NCI-H2107 (cell line): ENCODE measurements around the gene RPL26.
A peak's percentile ranks its signal among the peaks of the same experiment; 100 is the strongest.

Experiments used
- DNase-seq: peaks from one replicate; lab custom pipeline; 2025; lab: John Stamatoyannopoulos, UW

Gene RPL26

GRCh38 chr17:8383143-8383822, at the start of gene RPL26:
TSS of gene RPL26 (minus strand) at chr17:8383193. CDS start at chr17:8382310, 883 bp downstream.
- DNase-seq, result peak; percentile 92

GRCh38 chr17:8430966-8431365, 48.0 kb upstream of the RPL26 start:
- no peak for DNase-seq

DNA sequence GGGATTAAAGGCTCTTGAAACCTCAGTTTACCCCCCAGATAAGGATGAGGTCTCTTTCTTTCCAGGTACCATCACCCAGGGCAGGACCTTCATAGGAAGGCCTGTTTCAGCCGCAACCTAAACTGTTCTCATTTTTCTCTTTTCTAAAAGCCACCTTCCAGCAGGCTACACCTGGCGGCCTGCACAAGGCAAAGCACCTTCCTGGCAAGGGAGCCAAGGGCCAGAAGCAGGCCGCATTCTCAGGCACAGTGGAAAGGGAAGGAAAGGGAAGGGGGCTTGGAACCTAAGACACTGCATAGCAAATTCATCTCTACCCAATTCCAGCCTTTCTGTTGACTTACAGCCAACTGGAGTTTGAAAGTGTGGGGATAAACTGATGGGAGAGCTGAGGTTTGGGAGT, 43.8 kb upstream of the RPL26 start:
- DNase-seq, result no peak

DNA sequence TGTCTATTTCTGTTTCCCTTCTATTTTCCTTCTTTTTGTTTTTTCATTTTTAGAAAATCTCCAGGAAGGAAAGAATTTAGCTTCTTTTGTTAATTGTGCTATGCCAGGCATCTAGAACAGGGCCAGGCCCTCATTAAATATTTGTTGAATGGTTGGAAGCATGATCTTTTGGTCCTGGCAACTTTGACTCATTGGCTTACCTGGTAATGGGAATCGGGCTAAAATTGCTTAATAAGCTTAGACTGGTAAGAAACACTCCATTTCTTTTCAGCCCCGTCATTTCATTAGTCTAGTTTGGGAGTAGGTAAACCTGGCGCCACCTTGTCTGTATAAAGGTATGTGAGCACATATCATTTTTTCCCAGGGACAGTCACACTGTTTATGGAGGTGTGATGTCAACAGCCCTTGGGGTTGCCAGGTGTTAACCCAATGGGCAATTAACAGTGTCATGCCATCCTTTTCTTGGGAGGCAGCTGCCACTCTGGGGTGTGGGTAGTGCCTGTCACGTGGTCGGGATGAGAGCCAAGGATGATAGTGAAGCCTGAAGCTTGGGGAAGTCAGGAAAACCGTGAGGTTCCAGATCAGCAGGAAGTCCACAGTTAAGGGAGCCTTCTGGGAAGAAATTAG, 43.2 kb upstream of the RPL26 start:
- no peak for DNase-seq

GRCh38 chr17:8421571-8421970, 38.6 kb upstream of the RPL26 start:
- no peak for DNase-seq

DNA sequence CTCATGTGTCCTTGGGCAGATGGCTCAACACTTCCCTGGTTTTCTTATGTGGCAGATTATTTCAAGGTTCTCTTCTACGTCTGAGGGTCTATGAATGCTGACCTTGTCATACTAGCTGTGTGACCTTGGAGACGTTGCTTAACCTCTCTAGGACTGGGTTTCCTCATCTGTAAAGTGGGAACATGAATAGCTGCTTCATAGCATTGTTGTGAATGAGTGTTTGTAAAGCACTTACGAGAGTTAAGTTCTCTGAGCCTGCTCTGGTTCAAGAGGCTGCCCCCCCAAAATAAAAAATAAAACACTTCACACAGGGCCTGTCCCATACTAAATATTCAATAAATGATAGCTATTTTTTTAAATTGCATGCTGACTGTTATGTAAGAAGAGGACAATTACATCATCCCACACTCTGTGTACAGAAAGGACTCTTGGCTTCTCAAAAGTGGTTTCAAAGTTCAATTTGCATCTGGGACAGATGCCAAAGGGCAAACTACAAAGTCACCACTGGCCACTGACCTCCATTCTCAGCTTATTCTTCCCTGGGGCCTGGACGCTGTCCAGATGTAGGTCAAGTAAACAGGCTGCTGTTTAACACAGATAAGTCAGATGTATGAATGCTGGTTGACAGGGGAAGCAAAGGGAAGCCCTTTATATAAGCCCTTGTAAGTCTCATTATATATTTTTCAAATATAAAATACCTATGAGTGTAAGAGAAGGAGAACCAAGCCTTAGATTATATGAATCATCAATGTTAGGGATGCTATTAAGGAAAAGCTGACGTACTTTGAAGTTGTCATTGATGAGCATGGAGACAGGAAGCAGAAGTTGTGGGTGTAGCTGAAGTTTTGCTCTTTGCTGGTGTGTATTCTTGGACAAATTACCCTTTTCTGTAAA, 37.3 kb upstream of the RPL26 start:
- no peak for DNase-seq

DNA sequence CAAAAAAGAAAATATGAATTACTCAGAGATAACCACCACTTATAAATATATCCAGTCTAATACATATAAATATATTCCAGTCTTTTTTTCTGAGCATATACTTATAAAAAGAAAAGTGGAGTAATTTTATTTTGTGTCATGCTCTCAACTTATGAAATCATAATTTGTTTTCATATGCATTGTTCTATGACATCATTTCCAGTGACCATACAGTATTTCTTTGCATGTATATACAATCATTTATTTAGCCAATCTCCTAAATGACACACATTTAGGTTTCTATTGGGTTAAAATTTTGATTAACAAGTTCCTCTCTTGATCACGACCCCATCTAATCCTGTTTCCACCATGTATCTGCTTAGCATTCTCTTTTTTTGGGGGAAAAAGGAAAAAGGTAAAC, 36.3 kb upstream of the RPL26 start:
- DNase-seq, result no peak

DNA sequence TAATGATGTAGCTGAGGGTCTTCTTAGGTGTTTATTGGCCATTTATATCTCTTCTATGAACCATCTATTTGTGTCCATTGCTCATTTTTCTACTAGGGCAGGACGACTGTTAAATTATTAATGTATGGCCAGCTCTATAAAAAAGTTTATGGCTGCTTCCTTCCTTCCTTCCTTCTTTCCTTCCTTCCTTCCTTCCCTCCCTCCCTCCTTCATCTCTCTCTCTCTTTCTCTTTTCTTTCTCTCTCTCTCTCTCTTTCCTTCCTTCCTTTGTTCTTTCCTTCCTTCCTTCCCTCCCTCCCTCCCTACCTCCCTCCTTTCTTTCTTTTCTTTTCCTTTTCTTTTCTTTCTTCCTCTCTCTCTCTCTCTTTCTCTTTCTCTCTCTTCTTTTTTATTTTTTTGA, 35.5 kb upstream of the RPL26 start:
- DNase-seq, result no peak

- no peak for DNase-seq
Observed at GRCh38 chr17:8417806-8418205, 34.8 kb upstream of the RPL26 start.

DNA sequence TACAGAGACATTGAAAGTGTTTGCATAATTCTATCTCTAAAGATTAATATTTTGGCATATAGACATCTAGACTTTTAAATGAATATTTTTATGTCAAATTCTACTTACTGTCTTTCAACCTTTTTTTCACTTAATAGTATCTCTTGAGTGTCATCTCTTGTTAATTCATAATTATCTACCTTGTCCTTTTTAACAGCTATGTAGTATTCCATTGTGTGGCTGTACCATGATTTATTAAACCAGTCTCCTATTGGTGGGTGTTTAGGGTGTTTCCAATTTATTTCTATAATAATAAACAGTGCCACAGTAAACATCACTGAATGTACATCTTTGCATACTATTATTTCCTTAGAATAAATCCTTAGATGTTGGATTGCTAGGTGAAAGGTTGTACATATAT, 30.9 kb upstream of the RPL26 start:
- no peak for DNase-seq

GRCh38 chr17:8413328-8413727, 30.3 kb upstream of the RPL26 start:
- no peak for DNase-seq

DNA sequence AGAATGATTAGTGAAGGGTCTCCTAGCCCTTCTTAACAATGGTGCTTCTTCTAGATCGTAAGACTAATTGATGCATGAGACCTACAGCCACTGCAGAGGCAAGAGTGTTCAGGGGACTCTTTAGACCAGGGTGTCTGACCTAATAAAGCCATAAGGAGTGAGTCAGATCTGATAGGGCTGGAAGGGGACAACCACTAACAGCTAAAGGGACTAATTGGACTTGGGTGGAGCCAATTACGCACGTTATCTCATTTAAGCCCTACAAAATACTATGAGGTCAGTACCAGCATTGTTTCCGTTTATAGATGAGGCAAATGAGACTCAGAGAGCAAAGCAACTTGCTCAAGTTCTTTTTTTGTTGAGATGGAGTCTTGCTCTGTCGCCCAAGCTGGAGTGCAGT, 29.1 kb upstream of the RPL26 start:
- DNase-seq, result no peak

DNA sequence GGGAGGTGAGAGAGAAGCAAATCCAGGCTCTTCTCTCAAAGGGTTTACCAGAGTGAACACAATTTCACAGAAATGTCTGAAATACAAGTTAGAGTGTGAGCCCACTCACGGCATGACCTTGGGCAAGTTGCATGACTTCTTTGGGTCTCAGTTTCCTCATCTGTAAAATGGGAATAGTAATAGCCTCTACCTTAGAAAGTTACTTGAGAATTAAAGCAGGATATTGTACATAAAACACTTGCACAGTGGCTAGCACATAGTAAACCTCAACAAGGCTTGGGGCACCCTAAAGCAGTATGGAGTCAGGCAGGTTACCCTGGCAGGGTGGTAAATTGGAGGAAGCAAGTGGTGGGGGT, 27.9 kb upstream of the RPL26 start:
- no peak for DNase-seq

- peak; percentile 57 for DNase-seq
Observed at GRCh38 chr17:8409966-8410882, 27.2 kb upstream of the RPL26 start.

DNA sequence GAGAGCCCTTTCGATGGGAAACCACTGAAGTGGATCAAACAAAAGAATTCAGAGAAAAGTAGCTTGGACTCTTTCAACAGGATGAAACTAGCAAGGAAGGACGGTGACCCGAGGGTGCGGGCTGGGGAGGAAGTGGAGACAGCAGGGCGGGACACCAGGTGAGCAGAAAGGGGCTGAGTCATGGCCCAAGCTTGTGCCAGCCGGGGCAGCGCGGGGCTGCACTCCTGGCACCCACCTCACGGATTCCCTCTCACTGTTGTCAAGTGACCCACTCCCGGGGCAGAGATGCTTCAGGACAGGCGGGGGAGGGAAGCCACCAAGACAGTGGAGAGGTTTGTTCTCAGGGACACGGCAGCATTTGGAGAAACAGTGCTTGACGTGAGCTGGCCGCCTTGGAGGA, 25.4 kb upstream of the RPL26 start:
- DNase-seq, result no peak

GRCh38 chr17:8406174-8406573, 23.2 kb upstream of the RPL26 start:
- no peak for DNase-seq

- no peak for DNase-seq
Observed at GRCh38 chr17:8405499-8406016, 22.6 kb upstream of the RPL26 start.

- DNase-seq, result no peak
Observed at GRCh38 chr17:8402921-8403536, 20.0 kb upstream of the RPL26 start.

- no peak for DNase-seq
Observed at GRCh38 chr17:8401107-8401506, 18.1 kb upstream of the RPL26 start.

- no peak for DNase-seq
Observed at GRCh38 chr17:8398980-8399379, 16.0 kb upstream of the RPL26 start.

DNA sequence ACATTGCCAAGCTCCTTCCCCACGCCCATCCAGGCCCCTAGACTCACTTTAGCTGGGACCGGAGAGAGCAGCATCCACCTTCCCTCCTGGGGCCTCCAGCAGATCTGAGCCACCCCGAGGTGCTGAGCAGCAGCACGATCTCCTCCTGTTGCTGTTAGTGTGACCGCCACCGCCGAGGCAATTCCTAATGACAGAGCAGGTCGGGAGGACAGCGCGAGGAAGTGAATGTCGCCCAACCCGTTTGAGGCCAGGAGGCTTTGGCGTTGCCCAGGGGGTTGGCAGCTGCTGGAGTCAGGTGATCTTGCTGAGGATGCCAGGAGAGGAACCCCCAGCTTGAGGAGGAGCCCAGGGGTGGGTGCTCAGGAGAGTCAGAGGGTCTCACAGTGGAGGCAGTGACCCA, 14.6 kb upstream of the RPL26 start, which contains the start of gene RNF222:
TSS of gene RNF222 (minus strand) at position 192 of the 400 bp plus-strand sequence. CDS start 4,366 bp downstream, outside the sequence.
- DNase-seq, result no peak
